ENCODE results near the gene DDR2. TPM values are rescaled to one million over a fixed set of nuclear protein-coding genes. Genes with fewer than 3 reads are reported as not detected.

The DDR2 gene
- total RNA-seq, 1 donor from 2014 or later: 0.33 TPM

- Mint-ChIP-seq H3K27ac (ENCODE audit: unreplicated experiment) (no peak overlapping the region), H3K36me3 (ENCODE audit: low read depth, unreplicated experiment) (peaks cover 3% of the 10 kb centered on the region), H3K4me3 (ENCODE audit: unreplicated experiment) (no peak overlapping the region), H3K9me3 (ENCODE audit: unreplicated experiment) (no peaks in the 10 kb centered on the region), H3K27me3 (ENCODE audit: unreplicated experiment) (no peaks in the 10 kb centered on the region), H3K4me1 (ENCODE audit: unreplicated experiment) (no peaks in the 10 kb centered on the region)
- DNase-seq (ENCODE audit: low spot score): no peak
- TF ChIP-seq CTCF (IDR thresholded peaks at IDR 0.05; ENCODE audit: unreplicated experiment): no peak
Measured at GRCh38 chr1:162619076-162619475, 13.2 kb upstream of the DDR2 start.

GRCh38 chr1:162621256-162621655 lies 11.0 kb upstream of the DDR2 start:
- no peak overlapping the region for H3K4me3 Mint-ChIP-seq (ENCODE audit: unreplicated experiment)
- no peak overlapping the region for H3K27ac Mint-ChIP-seq (ENCODE audit: unreplicated experiment)
- no peak for DNase-seq (ENCODE audit: low spot score)
- no peaks in the 10 kb centered on the region for H3K4me1 Mint-ChIP-seq (ENCODE audit: unreplicated experiment)
- TF ChIP-seq CTCF (IDR thresholded peaks at IDR 0.05; ENCODE audit: unreplicated experiment): no peak
- H3K9me3 Mint-ChIP-seq (ENCODE audit: unreplicated experiment): no peaks in the 10 kb centered on the region
- peaks cover 3% of the 10 kb centered on the region for H3K36me3 Mint-ChIP-seq (ENCODE audit: low read depth, unreplicated experiment)
- peaks cover 2% of the 10 kb centered on the region for H3K27me3 Mint-ChIP-seq (ENCODE audit: unreplicated experiment)

- H3K27ac Mint-ChIP-seq (ENCODE audit: unreplicated experiment): no peak overlapping the region
- H3K4me1 Mint-ChIP-seq (ENCODE audit: unreplicated experiment): no peaks in the 10 kb centered on the region
- H3K36me3 Mint-ChIP-seq (ENCODE audit: low read depth, unreplicated experiment): no peaks in the 10 kb centered on the region
- H3K9me3 Mint-ChIP-seq (ENCODE audit: unreplicated experiment): no peaks in the 10 kb centered on the region
- H3K27me3 Mint-ChIP-seq (ENCODE audit: unreplicated experiment): peaks cover 2% of the 10 kb centered on the region
- TF ChIP-seq CTCF (IDR thresholded peaks at IDR 0.05; ENCODE audit: unreplicated experiment): no peak
- no peak overlapping the region for H3K4me3 Mint-ChIP-seq (ENCODE audit: unreplicated experiment)
- no peak for DNase-seq (ENCODE audit: low spot score)
Measured at GRCh38 chr1:162625679-162626078, 6.6 kb upstream of the DDR2 start.

GRCh38 chr1:162626094-162626493 lies 6.2 kb upstream of the DDR2 start:
- no peak for DNase-seq (ENCODE audit: low spot score)
- no peaks in the 10 kb centered on the region for H3K4me1 Mint-ChIP-seq (ENCODE audit: unreplicated experiment)
- H3K27me3 Mint-ChIP-seq (ENCODE audit: unreplicated experiment): peaks cover 2% of the 10 kb centered on the region
- no peaks in the 10 kb centered on the region for H3K36me3 Mint-ChIP-seq (ENCODE audit: low read depth, unreplicated experiment)
- no peaks in the 10 kb centered on the region for H3K9me3 Mint-ChIP-seq (ENCODE audit: unreplicated experiment)
- no peak overlapping the region for H3K4me3 Mint-ChIP-seq (ENCODE audit: unreplicated experiment)
- TF ChIP-seq CTCF (IDR thresholded peaks at IDR 0.05; ENCODE audit: unreplicated experiment): no peak
- H3K27ac Mint-ChIP-seq (ENCODE audit: unreplicated experiment): no peak overlapping the region

- no peak overlapping the region for H3K4me3 Mint-ChIP-seq (ENCODE audit: unreplicated experiment)
- H3K27me3 Mint-ChIP-seq (ENCODE audit: unreplicated experiment): peaks cover 2% of the 10 kb centered on the region
- no peaks in the 10 kb centered on the region for H3K36me3 Mint-ChIP-seq (ENCODE audit: low read depth, unreplicated experiment)
- no peaks in the 10 kb centered on the region for H3K4me1 Mint-ChIP-seq (ENCODE audit: unreplicated experiment)
- no peak for DNase-seq (ENCODE audit: low spot score)
- H3K9me3 Mint-ChIP-seq (ENCODE audit: unreplicated experiment): no peaks in the 10 kb centered on the region
- TF ChIP-seq CTCF (IDR thresholded peaks at IDR 0.05; ENCODE audit: unreplicated experiment): no peak
- no peak overlapping the region for H3K27ac Mint-ChIP-seq (ENCODE audit: unreplicated experiment)
Measured at GRCh38 chr1:162626761-162627160, 5.5 kb upstream of the DDR2 start.
